Measurements from ENCODE around the gene LRRTM3.

GRCh38 chr10:67022099-67022498 is 96.3 kb downstream of the LRRTM3 start:
- TF ChIP-seq, protein P1, sequence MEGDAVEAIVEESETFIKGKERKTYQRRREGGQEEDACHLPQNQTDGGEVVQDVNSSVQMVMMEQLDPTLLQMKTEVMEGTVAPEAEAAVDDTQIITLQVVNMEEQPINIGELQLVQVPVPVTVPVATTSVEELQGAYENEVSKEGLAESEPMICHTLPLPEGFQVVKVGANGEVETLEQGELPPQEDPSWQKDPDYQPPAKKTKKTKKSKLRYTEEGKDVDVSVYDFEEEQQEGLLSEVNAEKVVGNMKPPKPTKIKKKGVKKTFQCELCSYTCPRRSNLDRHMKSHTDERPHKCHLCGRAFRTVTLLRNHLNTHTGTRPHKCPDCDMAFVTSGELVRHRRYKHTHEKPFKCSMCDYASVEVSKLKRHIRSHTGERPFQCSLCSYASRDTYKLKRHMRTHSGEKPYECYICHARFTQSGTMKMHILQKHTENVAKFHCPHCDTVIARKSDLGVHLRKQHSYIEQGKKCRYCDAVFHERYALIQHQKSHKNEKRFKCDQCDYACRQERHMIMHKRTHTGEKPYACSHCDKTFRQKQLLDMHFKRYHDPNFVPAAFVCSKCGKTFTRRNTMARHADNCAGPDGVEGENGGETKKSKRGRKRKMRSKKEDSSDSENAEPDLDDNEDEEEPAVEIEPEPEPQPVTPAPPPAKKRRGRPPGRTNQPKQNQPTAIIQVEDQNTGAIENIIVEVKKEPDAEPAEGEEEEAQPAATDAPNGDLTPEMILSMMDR (IDR thresholded peaks at IDR 0.05; ENCODE audit: low read depth, low read length, poor library complexity, severe bottlenecking) = no peak
- no peak for TF ChIP-seq EZH2phosphoT487 (IDR thresholded peaks at IDR 0.05; ENCODE audit: borderline replicate concordance, low read length)
